GM12878 (cell line): ENCODE results near the gene METTL8. TPM values are rescaled to one million over a fixed set of nuclear protein-coding genes. Genes with fewer than 3 reads are reported as not detected.

Source experiments
- ATAC-seq: fragments of 200-7000 bp; cut with Tn5 transposase; 3 replicates; pipeline ENCODE4 v1.9.1; 2020; ENCODE audit warnings: mild to moderate bottlenecking, moderate library complexity
- BruUV-seq: library from RNA; stranded (reverse); fragments of 400-500 nt; replicated peaks from 2 replicates; lab custom pipeline; 2021; lab: Mats Ljungman, UMichigan
- CTCF ChIA-PET: fragments of 300-600 bp; sonication (Branson Sonifier 250); formaldehyde crosslinking; extraction: SDS; loops from one replicate; lab custom pipeline; 2021; ENCODE audit warnings: inconsistent platforms; lab: Yijun Ruan, JAX
- POLR2A ChIA-PET: fragments of 350-600 bp; formaldehyde crosslinking; extraction: SDS; loops from one replicate; lab custom pipeline; 2021; ENCODE audit warnings: inconsistent platforms; lab: Charles Lee
- RAD21 ChIA-PET: fragments of 300-600 bp; sonication (Branson Sonifier 250); formaldehyde crosslinking; loops from one replicate; lab custom pipeline; 2023; ENCODE audit warnings: antibody characterized with exemption; ENCODE audit not compliant: unreplicated experiment; lab: Charles Lee
- SMC1A ChIA-PET: fragments of 300-600 bp; sonication (Branson Sonifier 250); formaldehyde crosslinking; loops from one replicate; lab custom pipeline; 2023; ENCODE audit not compliant: unreplicated experiment, uncharacterized antibody; lab: Charles Lee
- DNase-seq: peaks from one replicate; pipeline ENCODE4 v3.0.0-alpha.2; 2011; ENCODE audit warnings: low read depth, low spot score
- FAIRE-seq: peaks from 3 replicates; lab custom pipeline; 2011; peaks lifted over from hg19 to GRCh38; lab: Jason Lieb, UNC
- H2AFZ ChIP-seq: 2 replicates; pipeline ENCODE4 v1.6.0; 2011; ENCODE audit warnings: low read depth, low read length, control low read depth; ENCODE audit not compliant: control insufficient read depth
- H3K27ac ChIP-seq: 2 replicates; pipeline ENCODE4 v1.5.1; 2011; ENCODE audit warnings: control low read depth; ENCODE audit not compliant: control insufficient read depth, insufficient read depth
- H3K27me3 ChIP-seq, 2 experiments: replicated peaks in 1 of 2; 2 replicates each; pipeline versions ENCODE4 v1.6.0 to v1.6.1; 2011; ENCODE audit warnings: low read length in 1 of 2; ENCODE audit not compliant: control insufficient read depth in 2 of 2, insufficient read depth in 2 of 2
- H3K36me3 ChIP-seq, 2 experiments: 2 replicates each; pipeline ENCODE4 v1.5.1; 2011; ENCODE audit warnings: low read length in 1 of 2; ENCODE audit not compliant: control insufficient read depth in 2 of 2, insufficient read depth in 2 of 2
- H3K4me1 ChIP-seq: 2 replicates; pipeline ENCODE4 v1.6.1; 2011; ENCODE audit warnings: mild to moderate bottlenecking, low read length, moderate library complexity, mixed read lengths; ENCODE audit not compliant: control insufficient read depth, insufficient read depth
- H3K4me2 ChIP-seq: 2 replicates; pipeline ENCODE4 v1.6.0; 2011; ENCODE audit warnings: control low read depth; ENCODE audit not compliant: control insufficient read depth, insufficient read depth
- H3K4me3 ChIP-seq: fragments of 200-600 bp; sonication (generic); 2 replicates; pipeline ENCODE4 v1.5.1; 2016
- H3K79me2 ChIP-seq: 2 replicates; pipeline ENCODE4 v1.6.0; 2011; ENCODE audit warnings: low read length; ENCODE audit not compliant: control insufficient read depth, insufficient read depth
- H3K9ac ChIP-seq: 2 replicates; pipeline ENCODE4 v1.8.0; 2011; ENCODE audit warnings: low read length, control low read depth, mixed read lengths; ENCODE audit not compliant: control insufficient read depth, insufficient read depth
- H3K9me3 ChIP-seq: replicated peaks from 3 replicates; pipeline ENCODE4 v1.5.1; 2011; ENCODE audit warnings: mild to moderate bottlenecking, low read length; ENCODE audit not compliant: control insufficient read depth, insufficient read depth
- H4K20me1 ChIP-seq: 2 replicates; pipeline ENCODE4 v1.6.0; 2011; ENCODE audit not compliant: control insufficient read depth, insufficient read depth
- BACH1 ChIP-seq: fragments of 450-650 bp; IDR thresholded peaks from 2 replicates; pipeline ENCODE4 v1.6.1; 2017; ENCODE audit warnings: mild to moderate bottlenecking, borderline replicate concordance
- BCL3 ChIP-seq: IDR thresholded peaks from 2 replicates; pipeline ENCODE4 v1.6.1; 2011; ENCODE audit warnings: borderline replicate concordance, low read depth, mild to moderate bottlenecking, moderate library complexity, low read length; ENCODE audit not compliant: insufficient read depth, poor library complexity, severe bottlenecking
- EGR1 ChIP-seq, 2 experiments: IDR thresholded peaks; 1 replicate in 1 of 2; 2 replicates in 1 of 2; pipeline ENCODE4 v1.6.1; 2011 to 2012; ENCODE audit warnings: low read depth in 2 of 2, low read length in 2 of 2, borderline replicate concordance in 1 of 2, mild to moderate bottlenecking in 1 of 2, moderate library complexity in 1 of 2
- EP300 ChIP-seq, 2 experiments: fragments of 150-350 bp in 1 of 2; IDR thresholded peaks; 2 replicates each; pipeline ENCODE4 v1.6.1; 2011 to 2012; ENCODE audit warnings: low read depth in 2 of 2, low read length in 2 of 2, borderline replicate concordance in 1 of 2, improper control_type of control experiment in 1 of 2, inconsistent platforms in 1 of 2; ENCODE audit not compliant: control insufficient read depth in 1 of 2
- SMC3 ChIP-seq: IDR thresholded peaks from 2 replicates; pipeline ENCODE4 v1.6.1; 2011; ENCODE audit warnings: low read length, improper control_type of control experiment, borderline replicate concordance
- STAT1 ChIP-seq: fragments of 450-650 bp; conservative IDR thresholded peaks from 2 replicates; pipeline ENCODE4 v1.6.1; 2014; ENCODE audit warnings: antibody characterized with exemption, mild to moderate bottlenecking
- TAF1 ChIP-seq: IDR thresholded peaks from 2 replicates; pipeline ENCODE4 v1.6.1; 2011; ENCODE audit warnings: mild to moderate bottlenecking, low read depth, low read length, borderline replicate concordance
- ZNF274 ChIP-seq: IDR thresholded peaks from one replicate; pipeline ENCODE4 v1.8.0; 2011; ENCODE audit not compliant: insufficient read length, insufficient read depth
- ZNF687 ChIP-seq: fragments of 450-650 bp; IDR thresholded peaks from 2 replicates; pipeline ENCODE4 v1.6.1; 2017; ENCODE audit warnings: mild to moderate bottlenecking, moderate library complexity
- ZSCAN29 ChIP-seq: fragments of 450-650 bp; IDR thresholded peaks from 2 replicates; pipeline ENCODE4 v1.6.1; 2017; ENCODE audit warnings: mild to moderate bottlenecking, moderate library complexity
- WGBS: methylation state at CpG from one replicate; pipeline ENCODE4 v1.1.6; 2016; ENCODE audit warnings: low lambda C conversion rate; ENCODE audit not compliant: insufficient replicate concordance, insufficient coverage; ENCODE audit errors: missing lambda C conversion rate; 5-methylcytosine and 5-hydroxymethylcytosine counted together
- in situ Hi-C: fragments of 300-500 bp; cut with MboI; formaldehyde crosslinking; loops from 9 replicates; pipeline ENCODE4 v1.14.3; 2018; ENCODE audit warnings: mixed read lengths
- intact Hi-C: fragments of 100-400 bp; cut with micrococcal nuclease; formaldehyde crosslinking; loops from one replicate; pipeline ENCODE4 v1.14.2; 2022; ENCODE audit not compliant: unreplicated experiment
- polyA plus RNA-seq, 11 experiments: library from polyadenylated mRNA; depleted of rRNA in 4 of 11; unstranded in 6 of 11; stranded (reverse) in 5 of 11; fragments of >200 nt; fragmentation: Nextera tagmentation in 4 of 11; fragmentation: Illumina TruSeq in 1 of 11; extraction: Ambion mirVana in 4 of 11; extraction: Trizol in 1 of 11; gene quantifications; 1 replicate in 1 of 11; 2 replicates in 10 of 11; pipeline versions ENCODE4 v1.2.1 to v1.2.3, GENCODE V29; 2011 to 2016; ENCODE audit warnings: inconsistent platforms in 2 of 11, missing spikeins in 2 of 11, low read depth in 1 of 11
- total RNA-seq, 4 experiments: library from RNA; depleted of rRNA in 3 of 4; stranded (reverse); fragments of >200 nt in 3 of 4; fragmentation: Illumina TruSeq in 1 of 4; extraction: Trizol in 1 of 4; gene quantifications; 2 replicates each; pipeline versions ENCODE4 v1.2.1 to v1.2.3, GENCODE V29; 2013 to 2021
- TF ChIP-seq, protein P1 (sequence below): fragments of 450-650 bp; IDR thresholded peaks from 2 replicates; pipeline ENCODE4 v1.6.1; 2018; ENCODE audit warnings: borderline replicate concordance, mild to moderate bottlenecking; ENCODE audit not compliant: partially characterized antibody

Gene METTL8
- total and polyA plus RNA-seq, 10 of the 15 experiments (the other 5 are each of a cell fraction or from before 2014, with no cell fraction given), result 30.8 to 96.3 (median 51.5) TPM

GRCh38 chr2:171279983-171280790 lies 153.6 kb downstream of the METTL8 start:
- Histone ChIP-seq H3K4me3 (no peak overlapping the region), H2AFZ (no peak overlapping the region), H3K27me3 (no peaks in the 10 kb centered on the region), H3K9ac (no peak overlapping the region), H3K79me2 (no peaks in the 10 kb centered on the region), H3K4me2 (no peak overlapping the region), H3K9me3 (no peaks in the 10 kb centered on the region), H3K4me1 (no peaks in the 10 kb centered on the region), H3K27ac (no peak overlapping the region), H4K20me1 (no peaks in the 10 kb centered on the region), H3K36me3 (no peaks in the 10 kb centered on the region)
- ChIA-PET POLR2A (interaction anchor here (1.2 to 1.6 kb wide), 3 partner anchors 8 to 16 kb away, joined by 4 to 8 read pairs (median 4); no protein-coding TSS in a partner anchor), SMC1A (interaction anchor here (0.6 to 2.0 kb wide), 7 partner anchors 11 to 1214 kb away, joined by 3 to 7 read pairs (median 4); no protein-coding TSS in a partner anchor), RAD21 (no interaction called here), CTCF (interaction anchor here (0.7 to 1.2 kb wide), 5 partner anchors 14 to 46 kb away, joined by 3 to 5 read pairs (median 3); no protein-coding TSS in a partner anchor)
- in situ Hi-C loops (no loop called here), intact Hi-C loops (no loop called here)
- BruUV-seq, result no TSS peak
- FAIRE-seq, result no peak
- ATAC-seq, result no peak
- no peak for DNase-seq
- 84% methylated on average over 13 of the region's 13 CpGs for WGBS
- TF ChIP-seq ZSCAN29, result no peak
- no peak for TF ChIP-seq BACH1
- TF ChIP-seq, protein P1, sequence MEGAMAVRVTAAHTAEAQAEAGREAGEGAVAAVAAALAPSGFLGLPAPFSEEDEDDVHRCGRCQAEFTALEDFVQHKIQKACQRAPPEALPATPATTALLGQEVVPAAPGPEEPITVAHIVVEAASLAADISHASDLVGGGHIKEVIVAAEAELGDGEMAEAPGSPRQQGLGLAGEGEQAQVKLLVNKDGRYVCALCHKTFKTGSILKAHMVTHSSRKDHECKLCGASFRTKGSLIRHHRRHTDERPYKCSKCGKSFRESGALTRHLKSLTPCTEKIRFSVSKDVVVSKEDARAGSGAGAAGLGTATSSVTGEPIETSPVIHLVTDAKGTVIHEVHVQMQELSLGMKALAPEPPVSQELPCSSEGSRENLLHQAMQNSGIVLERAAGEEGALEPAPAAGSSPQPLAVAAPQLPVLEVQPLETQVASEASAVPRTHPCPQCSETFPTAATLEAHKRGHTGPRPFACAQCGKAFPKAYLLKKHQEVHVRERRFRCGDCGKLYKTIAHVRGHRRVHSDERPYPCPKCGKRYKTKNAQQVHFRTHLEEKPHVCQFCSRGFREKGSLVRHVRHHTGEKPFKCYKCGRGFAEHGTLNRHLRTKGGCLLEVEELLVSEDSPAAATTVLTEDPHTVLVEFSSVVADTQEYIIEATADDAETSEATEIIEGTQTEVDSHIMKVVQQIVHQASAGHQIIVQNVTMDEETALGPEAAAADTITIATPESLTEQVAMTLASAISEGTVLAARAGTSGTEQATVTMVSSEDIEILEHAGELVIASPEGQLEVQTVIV, result no peak
- TF ChIP-seq TAF1, result no peak
- no peak for TF ChIP-seq STAT1
- no peak for TF ChIP-seq EP300 (IDR thresholded peaks at IDR 0.05; ENCODE audit: borderline replicate concordance in 1 of 2, control insufficient read depth in 1 of 2, low read depth in 2 of 2, low read length in 2 of 2)
- TF ChIP-seq ZNF274, result no peak
- no peak for TF ChIP-seq BCL3
- no peak for TF ChIP-seq EGR1 (IDR thresholded peaks at IDR 0.05; ENCODE audit: borderline replicate concordance in 1 of 2, low read depth in 2 of 2, low read length in 2 of 2)
- TF ChIP-seq ZNF687, result no peak
- TF ChIP-seq SMC3, result no peak
